CD4-positive, alpha-beta T cell treated with Interleukin-4 for 1 hour (primary cell): Measurements from ENCODE around the gene RAD51AP1.

Experiments used
- DNase-seq, 2 donors: peaks; one replicate each; pipeline ENCODE4 v3.0.0-alpha.2; 2020 to 2022

The RAD51AP1 gene

DNA sequence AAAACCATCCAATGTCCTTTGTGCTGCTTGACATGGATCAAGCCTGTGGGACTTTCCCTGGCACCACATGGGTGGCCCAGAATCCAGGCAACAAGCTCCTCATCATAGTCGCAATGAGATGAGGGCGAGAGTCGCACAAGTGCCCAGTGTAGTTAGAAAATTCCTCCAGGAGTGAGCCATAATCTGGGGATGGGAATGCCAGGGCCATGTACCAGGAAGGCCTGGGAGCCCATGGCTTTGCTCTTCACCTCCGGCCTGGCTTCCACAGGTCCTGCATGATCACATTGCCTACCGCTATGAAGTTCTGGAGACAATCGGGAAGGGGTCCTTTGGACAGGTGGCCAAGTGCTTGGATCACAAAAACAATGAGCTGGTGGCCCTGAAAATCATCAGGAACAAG, 57.2 kb downstream of the RAD51AP1 start:
- DNase-seq = no peak

DNA sequence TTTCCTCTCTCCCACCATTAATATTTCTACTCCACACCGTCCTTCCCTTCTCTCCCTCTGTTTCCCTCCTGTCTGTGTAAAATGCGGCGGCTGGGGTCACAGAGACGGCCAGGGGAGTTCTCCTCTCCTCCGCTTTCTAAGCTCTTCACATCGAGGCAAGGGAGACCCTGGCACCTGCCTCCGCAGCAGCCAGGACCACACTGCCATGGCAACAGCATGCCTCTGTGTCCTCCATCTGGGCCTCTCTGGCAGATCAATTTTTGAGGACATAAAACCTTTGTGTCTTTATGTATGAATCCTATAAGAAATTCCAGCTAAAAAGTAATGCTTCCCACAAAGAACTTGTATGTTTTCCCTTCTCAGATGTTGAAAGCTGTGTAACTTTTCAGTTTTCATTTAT, 64.7 kb downstream of the RAD51AP1 start:
- DNase-seq = no peak

DNA sequence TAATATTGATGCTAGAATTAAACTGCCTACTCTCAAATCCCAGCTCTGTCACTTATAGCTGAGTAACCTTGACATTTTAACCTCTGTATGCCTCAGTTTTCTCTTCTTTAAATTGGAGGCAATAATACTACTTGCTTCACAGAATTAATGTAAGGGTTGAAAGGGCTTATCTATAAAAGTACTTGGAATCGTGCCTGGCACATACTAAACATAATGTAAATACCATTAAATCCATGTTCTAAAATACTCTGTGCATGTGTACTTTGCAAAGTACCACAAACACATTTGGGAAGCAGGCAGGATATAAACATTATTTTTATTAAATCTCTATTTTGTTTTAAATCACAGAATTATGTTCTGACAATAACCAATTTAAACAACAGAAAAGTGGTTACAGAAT, 65.3 kb downstream of the RAD51AP1 start:
- no peak for DNase-seq

DNA sequence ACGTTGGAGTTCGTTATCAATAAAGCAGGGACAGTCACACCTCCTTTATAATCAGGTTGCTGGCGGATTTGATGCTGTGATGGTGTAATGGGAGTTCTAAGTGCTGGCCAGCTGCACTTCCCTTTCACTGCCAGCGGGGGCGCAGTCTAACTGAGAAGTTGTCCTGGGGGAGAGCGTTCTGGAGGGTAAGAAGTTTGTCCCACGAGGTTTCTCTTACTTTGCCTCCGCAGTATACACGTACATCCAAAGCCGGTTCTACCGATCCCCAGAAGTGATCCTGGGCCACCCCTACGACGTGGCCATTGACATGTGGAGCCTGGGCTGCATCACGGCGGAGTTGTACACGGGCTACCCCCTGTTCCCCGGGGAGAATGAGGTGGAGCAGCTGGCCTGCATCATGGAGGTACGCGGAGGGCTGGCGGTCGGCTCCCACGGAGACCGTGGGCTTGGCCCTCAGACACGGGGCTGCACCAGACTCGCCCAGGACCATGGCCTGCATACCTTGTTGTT, 66.0 kb downstream of the RAD51AP1 start:
- DNase-seq = peak; percentile 83 to 85

DNA sequence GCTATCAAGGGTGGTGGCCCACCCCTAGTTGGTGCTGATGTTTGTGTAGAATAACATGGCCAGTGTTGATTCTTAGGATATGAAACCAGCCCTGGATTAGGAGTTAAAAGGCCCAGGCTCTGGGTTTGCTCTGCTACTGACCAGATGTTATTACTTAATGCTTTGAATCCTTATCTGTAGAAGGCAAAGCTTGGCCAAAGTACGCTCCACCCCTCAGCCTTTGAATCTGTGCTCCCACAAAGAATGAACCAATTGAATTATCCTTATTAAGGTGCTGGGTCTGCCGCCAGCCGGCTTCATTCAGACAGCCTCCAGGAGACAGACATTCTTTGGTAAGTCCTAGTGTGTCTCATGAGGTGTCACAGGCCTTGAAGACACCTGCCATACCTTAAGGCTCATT, 68.4 kb downstream of the RAD51AP1 start:
- DNase-seq = no peak

DNA sequence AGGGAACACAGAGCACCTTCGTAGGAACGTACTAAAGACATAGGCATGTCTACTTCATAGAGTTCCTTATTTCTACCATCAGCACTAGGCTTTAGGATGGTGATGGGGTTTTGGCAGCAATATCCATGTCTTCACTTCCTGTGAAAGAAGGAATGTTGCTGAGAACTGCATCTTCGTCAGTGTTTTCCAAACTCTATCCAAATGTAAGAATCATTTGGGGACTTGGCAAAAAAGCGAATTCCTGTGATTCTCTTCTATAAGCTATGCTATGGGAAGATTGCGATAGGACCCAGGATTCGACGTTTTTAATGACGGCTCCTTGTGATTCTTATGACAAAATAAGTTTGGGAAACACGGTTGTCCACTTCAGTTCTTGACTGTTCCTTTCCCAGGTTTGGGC, 70.4 kb downstream of the RAD51AP1 start:
- DNase-seq = no peak
